Measurements from ENCODE around the gene SMIM11.
"Not testable (repeated sequence)": the region's sequence is repeated elsewhere in the genome, so short reads cannot be mapped to it uniquely, and the experiment has no call there.

- TF ChIP-seq, protein P1, sequence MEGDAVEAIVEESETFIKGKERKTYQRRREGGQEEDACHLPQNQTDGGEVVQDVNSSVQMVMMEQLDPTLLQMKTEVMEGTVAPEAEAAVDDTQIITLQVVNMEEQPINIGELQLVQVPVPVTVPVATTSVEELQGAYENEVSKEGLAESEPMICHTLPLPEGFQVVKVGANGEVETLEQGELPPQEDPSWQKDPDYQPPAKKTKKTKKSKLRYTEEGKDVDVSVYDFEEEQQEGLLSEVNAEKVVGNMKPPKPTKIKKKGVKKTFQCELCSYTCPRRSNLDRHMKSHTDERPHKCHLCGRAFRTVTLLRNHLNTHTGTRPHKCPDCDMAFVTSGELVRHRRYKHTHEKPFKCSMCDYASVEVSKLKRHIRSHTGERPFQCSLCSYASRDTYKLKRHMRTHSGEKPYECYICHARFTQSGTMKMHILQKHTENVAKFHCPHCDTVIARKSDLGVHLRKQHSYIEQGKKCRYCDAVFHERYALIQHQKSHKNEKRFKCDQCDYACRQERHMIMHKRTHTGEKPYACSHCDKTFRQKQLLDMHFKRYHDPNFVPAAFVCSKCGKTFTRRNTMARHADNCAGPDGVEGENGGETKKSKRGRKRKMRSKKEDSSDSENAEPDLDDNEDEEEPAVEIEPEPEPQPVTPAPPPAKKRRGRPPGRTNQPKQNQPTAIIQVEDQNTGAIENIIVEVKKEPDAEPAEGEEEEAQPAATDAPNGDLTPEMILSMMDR (conservative IDR thresholded peaks at IDR 0.05; ENCODE audit: low read depth, low read length) = not testable (repeated sequence)
- not testable (repeated sequence) for TF ChIP-seq EZH2 (IDR thresholded peaks at IDR 0.05; ENCODE audit: borderline replicate concordance, low read depth, low read length, poor library complexity, severe bottlenecking)
Observed at GRCh38 chr21:34404742-34405141, 29.4 kb downstream of the SMIM11 start.

Measured in A673 (cell line).